Suprapubic skin (tissue), 4 donors: ENCODE data around the gene DUSP6.

ENCODE experiments used
- EP300 ChIP-seq: sonication (generic); formaldehyde crosslinking; IDR thresholded peaks from one replicate; pipeline ENCODE4 v1.6.1; 2017; ENCODE audit warnings: antibody characterized with exemption
- POLR2AphosphoS5 ChIP-seq, 3 donors: sonication (generic); formaldehyde crosslinking; IDR thresholded peaks; one replicate each; pipeline ENCODE4 v1.6.1; 2017; ENCODE audit warnings: antibody characterized with exemption in 3 of 3
- TF ChIP-seq, protein P1 (sequence below), 2 donors: fragments of 200-600 bp in 1 of 2; fragments of 450-650 bp in 1 of 2; sonication (generic) in 1 of 2; IDR thresholded peaks; one replicate each; pipeline ENCODE4 v1.5.1; 2016 to 2019; ENCODE audit warnings: antibody characterized with exemption in 2 of 2, mild to moderate bottlenecking in 1 of 2, moderate library complexity in 1 of 2

DNA sequence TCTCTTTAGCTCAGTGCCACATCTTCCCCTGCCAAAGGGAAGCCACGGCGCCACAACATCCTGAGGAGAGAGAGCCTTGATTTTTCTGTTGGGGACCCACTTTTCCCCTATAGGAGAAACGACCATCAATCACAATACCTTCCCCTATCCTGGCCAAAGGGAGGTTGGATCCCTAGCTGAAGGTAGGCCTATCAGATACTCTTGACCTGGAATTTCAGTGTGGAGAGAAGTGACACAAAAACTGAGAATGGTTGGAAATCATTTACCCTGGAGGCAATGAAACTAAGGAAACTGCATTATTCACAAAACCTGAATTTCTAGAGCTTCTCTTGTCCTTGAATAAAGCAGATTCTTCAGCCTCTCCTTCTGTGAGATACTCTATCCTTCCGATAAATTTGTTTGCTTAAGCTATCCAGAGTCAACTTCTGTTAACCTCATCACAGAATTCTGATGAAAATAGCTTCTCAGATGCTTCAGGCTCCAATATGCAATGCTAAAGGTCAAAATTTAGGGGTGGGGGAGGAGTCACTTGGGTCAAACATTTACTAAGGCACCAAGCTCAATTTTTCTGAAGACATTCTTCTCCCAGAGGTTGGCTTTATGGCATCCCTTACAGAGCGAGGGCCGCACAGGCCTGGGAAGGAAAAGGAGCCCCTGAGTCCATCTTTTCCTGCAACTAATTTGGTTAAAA, 27.0 kb upstream of the DUSP6 start:
- TF ChIP-seq POLR2AphosphoS5 (IDR thresholded peaks at IDR 0.05): no peak
- TF ChIP-seq, protein P1, sequence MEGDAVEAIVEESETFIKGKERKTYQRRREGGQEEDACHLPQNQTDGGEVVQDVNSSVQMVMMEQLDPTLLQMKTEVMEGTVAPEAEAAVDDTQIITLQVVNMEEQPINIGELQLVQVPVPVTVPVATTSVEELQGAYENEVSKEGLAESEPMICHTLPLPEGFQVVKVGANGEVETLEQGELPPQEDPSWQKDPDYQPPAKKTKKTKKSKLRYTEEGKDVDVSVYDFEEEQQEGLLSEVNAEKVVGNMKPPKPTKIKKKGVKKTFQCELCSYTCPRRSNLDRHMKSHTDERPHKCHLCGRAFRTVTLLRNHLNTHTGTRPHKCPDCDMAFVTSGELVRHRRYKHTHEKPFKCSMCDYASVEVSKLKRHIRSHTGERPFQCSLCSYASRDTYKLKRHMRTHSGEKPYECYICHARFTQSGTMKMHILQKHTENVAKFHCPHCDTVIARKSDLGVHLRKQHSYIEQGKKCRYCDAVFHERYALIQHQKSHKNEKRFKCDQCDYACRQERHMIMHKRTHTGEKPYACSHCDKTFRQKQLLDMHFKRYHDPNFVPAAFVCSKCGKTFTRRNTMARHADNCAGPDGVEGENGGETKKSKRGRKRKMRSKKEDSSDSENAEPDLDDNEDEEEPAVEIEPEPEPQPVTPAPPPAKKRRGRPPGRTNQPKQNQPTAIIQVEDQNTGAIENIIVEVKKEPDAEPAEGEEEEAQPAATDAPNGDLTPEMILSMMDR (IDR thresholded peaks at IDR 0.05): no peak
- TF ChIP-seq EP300: no peak
